NB4 (cell line): Measurements from ENCODE around the gene TP53BP1.

ENCODE experiments used
- CTCF ChIP-seq: IDR thresholded peaks from one replicate; pipeline ENCODE4 v1.5.1; 2012; ENCODE audit warnings: low read depth, low read length
- MAX ChIP-seq: IDR thresholded peaks from 2 replicates; pipeline ENCODE4 v1.6.1; 2011; ENCODE audit warnings: low read depth, low read length
- MYC ChIP-seq: IDR thresholded peaks from 2 replicates; pipeline ENCODE4 v1.6.1; 2011; ENCODE audit warnings: low read depth, low read length
- POLR2A ChIP-seq: IDR thresholded peaks from 2 replicates; pipeline ENCODE4 v1.6.1; 2011; ENCODE audit warnings: mild to moderate bottlenecking; ENCODE audit not compliant: insufficient read length; ENCODE audit errors: extremely low read depth

- TF ChIP-seq CTCF, result no peak
- no peak for TF ChIP-seq POLR2A
- no peak for TF ChIP-seq MYC
- no peak for TF ChIP-seq MAX
These were observed 15.5 kb upstream of the TP53BP1 start for GRCh38 chr15:43508421-43508820.
